ENCODE measurements around the gene NAT16.

Gene NAT16

GRCh38 chr7:101177644-101178043, 2.4 kb downstream of the NAT16 start:
- Histone ChIP-seq H3K27ac (ENCODE audit: low read length) (no peak overlapping the region), H2AFZ (ENCODE audit: low read depth, low read length) (no peak overlapping the region), H4K20me1 (ENCODE audit: insufficient read depth, low read length) (no peaks in the 10 kb centered on the region), H3K4me1 (ENCODE audit: low read length) (peaks cover 6% of the 10 kb centered on the region), H3K9ac (ENCODE audit: low read length) (no peak overlapping the region), H3K4me2 (ENCODE audit: low read length) (no peak overlapping the region), H3K27me3 (ENCODE audit: low read depth, low read length) (peaks cover 3% of the 10 kb centered on the region; the same call in 1 of the 2 replicates), H3K9me3 (ENCODE audit: insufficient read depth, low read length) (no peaks in the 10 kb centered on the region), H3K36me3 (replicated peaks; ENCODE audit: low read depth, low read length) (no peaks in the 10 kb centered on the region), H3K79me2 (ENCODE audit: low read length) (no peaks in the 10 kb centered on the region), H3K4me3 (ENCODE audit: low read length) (no peak overlapping the region)
- TF ChIP-seq CTCF (IDR thresholded peaks at IDR 0.05; ENCODE audit: low read depth, low read length) (no peak), EZH2phosphoT487 (IDR thresholded peaks at IDR 0.05; ENCODE audit: low read depth) (no peak)

GRCh38 chr7:101175664-101176063, 4.4 kb downstream of the NAT16 start:
- no peak overlapping the region for H3K27ac ChIP-seq (ENCODE audit: low read length)
- H3K27me3 ChIP-seq (ENCODE audit: low read depth, low read length) = peaks cover 13% of the 10 kb centered on the region
- H2AFZ ChIP-seq (ENCODE audit: low read depth, low read length) = no peak overlapping the region
- H3K36me3 ChIP-seq (replicated peaks; ENCODE audit: low read depth, low read length) = no peaks in the 10 kb centered on the region
- no peak overlapping the region for H3K4me2 ChIP-seq (ENCODE audit: low read length)
- H3K4me3 ChIP-seq (ENCODE audit: low read length) = no peak overlapping the region
- H4K20me1 ChIP-seq (ENCODE audit: insufficient read depth, low read length) = no peaks in the 10 kb centered on the region
- no peaks in the 10 kb centered on the region for H3K4me1 ChIP-seq (ENCODE audit: low read length)
- no peak overlapping the region for H3K9ac ChIP-seq (ENCODE audit: low read length)
- H3K9me3 ChIP-seq (ENCODE audit: insufficient read depth, low read length) = no peaks in the 10 kb centered on the region
- no peak for TF ChIP-seq EZH2phosphoT487 (IDR thresholded peaks at IDR 0.05; ENCODE audit: low read depth)
- no peak for TF ChIP-seq CTCF (IDR thresholded peaks at IDR 0.05; ENCODE audit: low read depth, low read length)
- H3K79me2 ChIP-seq (ENCODE audit: low read length) = no peaks in the 10 kb centered on the region

- no peak overlapping the region for H3K9ac ChIP-seq (ENCODE audit: low read length)
- H3K36me3 ChIP-seq (replicated peaks; ENCODE audit: low read depth, low read length) = no peaks in the 10 kb centered on the region
- no peak overlapping the region for H3K4me2 ChIP-seq (ENCODE audit: low read length)
- TF ChIP-seq EZH2phosphoT487 (IDR thresholded peaks at IDR 0.05; ENCODE audit: low read depth) (no peak), CTCF (IDR thresholded peaks at IDR 0.05; ENCODE audit: low read depth, low read length) (no peak)
- H4K20me1 ChIP-seq (ENCODE audit: insufficient read depth, low read length) = no peaks in the 10 kb centered on the region
- H3K27ac ChIP-seq (ENCODE audit: low read length) = no peak overlapping the region
- H3K79me2 ChIP-seq (ENCODE audit: low read length) = no peaks in the 10 kb centered on the region
- H3K4me1 ChIP-seq (ENCODE audit: low read length) = peaks cover 9% of the 10 kb centered on the region
- peaks cover 21% of the 10 kb centered on the region for H3K27me3 ChIP-seq (ENCODE audit: low read depth, low read length)
- no peak overlapping the region for H2AFZ ChIP-seq (ENCODE audit: low read depth, low read length)
- no peak overlapping the region for H3K4me3 ChIP-seq (ENCODE audit: low read length)
- no peaks in the 10 kb centered on the region for H3K9me3 ChIP-seq (ENCODE audit: insufficient read depth, low read length)
Observed at GRCh38 chr7:101174322-101174854, 5.7 kb downstream of the NAT16 start.

GRCh38 chr7:101173752-101174244, 6.3 kb downstream of the NAT16 start:
- Histone ChIP-seq H3K36me3 (replicated peaks; ENCODE audit: low read depth, low read length) (no peaks in the 10 kb centered on the region), H3K4me3 (ENCODE audit: low read length) (no peak overlapping the region), H3K9me3 (ENCODE audit: insufficient read depth, low read length) (no peaks in the 10 kb centered on the region), H3K9ac (ENCODE audit: low read length) (no peak overlapping the region), H3K4me2 (ENCODE audit: low read length) (no peak overlapping the region), H2AFZ (ENCODE audit: low read depth, low read length) (no peak overlapping the region), H4K20me1 (ENCODE audit: insufficient read depth, low read length) (no peaks in the 10 kb centered on the region), H3K27ac (ENCODE audit: low read length) (no peak overlapping the region), H3K4me1 (ENCODE audit: low read length) (peaks cover 15% of the 10 kb centered on the region), H3K79me2 (ENCODE audit: low read length) (no peaks in the 10 kb centered on the region), H3K27me3 (ENCODE audit: low read depth, low read length) (peaks cover 25% of the 10 kb centered on the region)
- TF ChIP-seq CTCF (IDR thresholded peaks at IDR 0.05; ENCODE audit: low read depth, low read length) (no peak), EZH2phosphoT487 (IDR thresholded peaks at IDR 0.05; ENCODE audit: low read depth) (no peak)

Data from OCI-LY3 (cell line).